ENCODE results near the gene TREH.

DNA sequence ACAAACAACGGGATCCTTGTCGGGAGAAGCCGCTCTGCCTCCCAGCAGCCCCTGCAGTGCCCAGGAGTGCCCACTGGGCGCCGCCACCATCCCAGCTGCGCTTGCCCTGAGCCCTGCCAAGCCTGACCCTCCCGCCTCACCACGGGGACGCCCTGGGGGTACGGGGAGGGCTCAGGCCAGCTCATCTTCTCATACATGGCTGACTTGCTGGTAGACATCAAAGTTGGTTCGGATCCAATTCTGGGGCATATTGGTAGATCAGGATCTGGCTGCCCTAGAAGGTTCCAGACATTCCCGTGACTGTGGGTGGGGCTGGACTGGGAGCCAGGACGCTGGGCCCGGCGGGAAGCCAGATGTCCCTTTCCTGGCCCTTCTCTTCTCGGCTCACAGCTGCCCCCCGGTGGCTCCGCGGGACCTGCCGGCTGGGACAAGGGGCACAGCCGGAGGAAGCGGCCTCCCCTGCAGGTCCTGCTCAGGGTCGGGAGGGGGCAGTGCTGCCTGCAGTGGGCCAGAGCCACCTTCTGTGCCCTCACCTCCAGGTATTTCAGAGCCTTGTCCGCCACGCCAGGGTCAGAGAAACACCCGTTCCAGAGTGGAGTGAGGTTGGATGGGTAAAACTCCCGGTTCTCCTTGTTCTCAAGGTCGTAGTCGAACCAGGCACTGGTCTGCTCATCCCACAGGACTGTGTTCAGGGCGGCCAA lies 10.6 kb upstream of the TREH start:
- TF ChIP-seq, protein P1, sequence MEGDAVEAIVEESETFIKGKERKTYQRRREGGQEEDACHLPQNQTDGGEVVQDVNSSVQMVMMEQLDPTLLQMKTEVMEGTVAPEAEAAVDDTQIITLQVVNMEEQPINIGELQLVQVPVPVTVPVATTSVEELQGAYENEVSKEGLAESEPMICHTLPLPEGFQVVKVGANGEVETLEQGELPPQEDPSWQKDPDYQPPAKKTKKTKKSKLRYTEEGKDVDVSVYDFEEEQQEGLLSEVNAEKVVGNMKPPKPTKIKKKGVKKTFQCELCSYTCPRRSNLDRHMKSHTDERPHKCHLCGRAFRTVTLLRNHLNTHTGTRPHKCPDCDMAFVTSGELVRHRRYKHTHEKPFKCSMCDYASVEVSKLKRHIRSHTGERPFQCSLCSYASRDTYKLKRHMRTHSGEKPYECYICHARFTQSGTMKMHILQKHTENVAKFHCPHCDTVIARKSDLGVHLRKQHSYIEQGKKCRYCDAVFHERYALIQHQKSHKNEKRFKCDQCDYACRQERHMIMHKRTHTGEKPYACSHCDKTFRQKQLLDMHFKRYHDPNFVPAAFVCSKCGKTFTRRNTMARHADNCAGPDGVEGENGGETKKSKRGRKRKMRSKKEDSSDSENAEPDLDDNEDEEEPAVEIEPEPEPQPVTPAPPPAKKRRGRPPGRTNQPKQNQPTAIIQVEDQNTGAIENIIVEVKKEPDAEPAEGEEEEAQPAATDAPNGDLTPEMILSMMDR (conservative IDR thresholded peaks at IDR 0.05; ENCODE audit: low read length): peak; percentile 98
- TF ChIP-seq EZH2phosphoT487 (IDR thresholded peaks at IDR 0.05; ENCODE audit: borderline replicate concordance, low read depth, low read length): no peak
